HG02588 (cell line): ENCODE measurements around the gene ISL1.

Source experiments
- ATAC-seq: cut with Tn5 transposase; IDR thresholded peaks from one replicate; pipeline ENCODE4 v1.9.1; 2021; ENCODE audit warnings: mild to moderate bottlenecking, moderate library complexity; ENCODE audit not compliant: unreplicated experiment

ISL1 gene

GRCh38 chr5:51386916-51387883 is 4.0 kb downstream of the ISL1 start:
- ATAC-seq = no peak

- ATAC-seq = no peak
Observed at GRCh38 chr5:51387884-51388275, 4.6 kb downstream of the ISL1 start.

- ATAC-seq = no peak
Observed at GRCh38 chr5:51388488-51389287, 5.4 kb downstream of the ISL1 start.

- ATAC-seq = no peak
Observed at GRCh38 chr5:51389288-51389576, 6.0 kb downstream of the ISL1 start.

GRCh38 chr5:51389577-51390463 is 6.6 kb downstream of the ISL1 start:
- no peak for ATAC-seq

- ATAC-seq = no peak
Observed at GRCh38 chr5:51391175-51391574, 7.9 kb downstream of the ISL1 start.

GRCh38 chr5:51392689-51393199 is 9.5 kb downstream of the ISL1 start:
- no peak for ATAC-seq

- no peak for ATAC-seq
Observed at GRCh38 chr5:51394609-51395008, 11.4 kb downstream of the ISL1 start.

GRCh38 chr5:51395245-51395644 is 12.0 kb downstream of the ISL1 start:
- no peak for ATAC-seq

- no peak for ATAC-seq
Observed at GRCh38 chr5:51395666-51396356, 12.6 kb downstream of the ISL1 start.

- ATAC-seq = no peak
Observed at GRCh38 chr5:51396797-51397196, 13.5 kb downstream of the ISL1 start.

- no peak for ATAC-seq
Observed at GRCh38 chr5:51397996-51398395, 14.7 kb downstream of the ISL1 start.

- ATAC-seq = no peak
Observed at GRCh38 chr5:51398875-51399642, 15.8 kb downstream of the ISL1 start.

GRCh38 chr5:51399643-51400006 is 16.4 kb downstream of the ISL1 start:
- no peak for ATAC-seq

- ATAC-seq = no peak
Observed at GRCh38 chr5:51404255-51404654, 21.0 kb downstream of the ISL1 start.

GRCh38 chr5:51411921-51412325 is 28.7 kb downstream of the ISL1 start:
- ATAC-seq = no peak

GRCh38 chr5:51414516-51414915 is 31.3 kb downstream of the ISL1 start:
- no peak for ATAC-seq

GRCh38 chr5:51416149-51416548 is 32.9 kb downstream of the ISL1 start:
- no peak for ATAC-seq

- no peak for ATAC-seq
Observed at GRCh38 chr5:51433052-51433710, 49.9 kb downstream of the ISL1 start.
